ENCODE data around the gene CISD3.

Gene CISD3

DNA sequence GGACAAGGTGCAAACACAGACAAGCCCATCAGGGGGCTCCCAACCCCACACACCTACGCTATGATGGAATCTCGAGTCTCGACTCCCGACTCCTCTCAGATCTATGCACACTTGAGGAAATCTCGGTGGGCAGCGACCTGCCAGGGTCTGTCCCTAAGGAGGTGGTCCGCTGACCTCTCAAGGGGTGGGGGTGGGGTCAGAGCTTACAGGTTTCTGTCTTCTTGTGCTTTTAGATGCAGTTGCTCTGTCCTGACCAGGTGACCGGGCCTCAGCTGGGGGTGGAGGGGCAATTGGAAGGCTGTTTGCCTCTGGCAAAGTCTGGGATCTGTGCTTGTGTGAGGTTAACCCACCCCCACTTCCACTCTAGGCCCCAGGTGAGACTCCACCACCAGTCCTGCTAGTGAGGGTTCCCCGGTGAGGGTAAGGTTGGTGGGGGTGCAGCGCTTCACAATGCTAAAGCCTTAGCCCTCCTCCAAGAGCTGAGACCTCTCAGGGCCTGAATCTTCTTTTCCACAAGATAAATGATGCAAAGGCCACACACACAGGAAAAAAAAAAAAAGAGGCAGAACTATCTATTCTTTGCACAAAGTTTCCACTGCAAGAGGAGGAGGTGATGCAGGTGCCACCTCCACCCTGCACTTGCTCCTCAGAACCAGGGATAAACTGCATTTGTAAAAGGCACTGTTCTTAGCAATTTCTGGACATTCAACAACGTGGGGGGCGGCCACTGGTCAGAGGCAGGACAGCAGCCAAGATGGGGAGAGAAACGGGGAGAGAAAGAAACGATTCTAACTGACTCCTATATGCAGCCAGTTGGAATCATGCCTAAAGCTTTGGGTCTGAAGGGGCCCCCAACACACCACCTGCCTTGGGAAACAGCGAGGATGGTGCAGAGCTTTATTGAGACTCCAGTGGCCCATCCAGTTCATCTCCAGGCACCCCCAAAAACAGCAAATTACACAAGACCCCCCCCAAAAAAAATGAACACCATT, 4.1 kb downstream of the CISD3 start:
- Histone ChIP-seq H3K27me3 (ENCODE audit: insufficient read depth, low read depth, severe bottlenecking) (no peaks in the 10 kb centered on the region), H3K27ac (no peak overlapping the region), H3K4me3 (ENCODE audit: low read depth, low read length) (no peak overlapping the region), H3K36me3 (peaks cover 62% of the 10 kb centered on the region), H3K9me3 (ENCODE audit: severe bottlenecking) (no peaks in the 10 kb centered on the region)
- peak; percentile 54 for DNase-seq
- TF ChIP-seq, protein P1, sequence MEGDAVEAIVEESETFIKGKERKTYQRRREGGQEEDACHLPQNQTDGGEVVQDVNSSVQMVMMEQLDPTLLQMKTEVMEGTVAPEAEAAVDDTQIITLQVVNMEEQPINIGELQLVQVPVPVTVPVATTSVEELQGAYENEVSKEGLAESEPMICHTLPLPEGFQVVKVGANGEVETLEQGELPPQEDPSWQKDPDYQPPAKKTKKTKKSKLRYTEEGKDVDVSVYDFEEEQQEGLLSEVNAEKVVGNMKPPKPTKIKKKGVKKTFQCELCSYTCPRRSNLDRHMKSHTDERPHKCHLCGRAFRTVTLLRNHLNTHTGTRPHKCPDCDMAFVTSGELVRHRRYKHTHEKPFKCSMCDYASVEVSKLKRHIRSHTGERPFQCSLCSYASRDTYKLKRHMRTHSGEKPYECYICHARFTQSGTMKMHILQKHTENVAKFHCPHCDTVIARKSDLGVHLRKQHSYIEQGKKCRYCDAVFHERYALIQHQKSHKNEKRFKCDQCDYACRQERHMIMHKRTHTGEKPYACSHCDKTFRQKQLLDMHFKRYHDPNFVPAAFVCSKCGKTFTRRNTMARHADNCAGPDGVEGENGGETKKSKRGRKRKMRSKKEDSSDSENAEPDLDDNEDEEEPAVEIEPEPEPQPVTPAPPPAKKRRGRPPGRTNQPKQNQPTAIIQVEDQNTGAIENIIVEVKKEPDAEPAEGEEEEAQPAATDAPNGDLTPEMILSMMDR (IDR thresholded peaks at IDR 0.05; ENCODE audit: low read depth, low read length), result peak; percentile 66

DNA sequence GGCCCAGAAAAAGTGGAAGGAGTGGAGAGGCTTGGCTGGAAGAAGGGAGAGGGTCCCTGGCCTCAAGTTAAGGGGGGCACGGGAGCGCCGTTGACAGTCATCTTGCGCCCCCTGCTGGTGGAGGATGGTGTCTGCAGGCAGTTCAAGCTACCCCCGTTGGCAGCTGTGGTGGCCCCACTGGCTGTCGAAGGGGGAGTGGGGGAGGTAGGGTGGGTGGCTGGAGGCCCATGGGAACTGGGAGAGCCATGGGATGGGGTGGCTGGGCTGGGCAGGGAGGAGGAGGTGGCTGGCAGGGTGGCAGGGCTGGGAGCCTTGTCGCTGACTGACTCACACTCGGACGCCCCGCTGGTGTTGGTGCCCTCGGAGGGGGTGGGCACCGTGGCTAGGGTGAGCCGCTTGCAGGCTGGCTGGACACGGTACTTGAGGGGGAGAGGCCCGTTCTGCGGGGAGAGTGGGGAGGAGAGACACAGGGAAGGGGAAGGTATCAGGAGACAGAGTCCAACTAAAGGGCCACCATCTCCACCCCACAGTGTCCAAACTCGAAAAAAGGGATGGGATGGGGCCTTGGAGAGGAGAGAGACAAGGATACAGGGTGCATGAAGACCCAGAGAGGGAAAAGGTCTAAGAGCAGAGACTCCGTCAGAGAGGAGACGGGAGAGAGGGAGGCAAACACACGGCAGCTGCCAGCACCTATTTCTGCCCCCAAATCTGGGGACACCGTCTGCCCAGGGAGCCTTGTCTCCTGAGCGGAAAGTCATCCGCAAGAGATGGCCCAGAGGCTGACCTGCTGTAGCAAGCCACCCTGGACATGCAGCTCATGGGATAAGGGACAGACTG, 5.2 kb downstream of the CISD3 start:
- Histone ChIP-seq H3K9me3 (ENCODE audit: severe bottlenecking) (no peaks in the 10 kb centered on the region), H3K27ac (no peak overlapping the region), H3K27me3 (ENCODE audit: insufficient read depth, low read depth, severe bottlenecking) (no peaks in the 10 kb centered on the region), H3K4me3 (ENCODE audit: low read depth, low read length) (no peak overlapping the region), H3K36me3 (peaks cover 70% of the 10 kb centered on the region)
- DNase-seq, result peak; percentile 71
- TF ChIP-seq, protein P1 (IDR thresholded peaks at IDR 0.05; ENCODE audit: low read depth, low read length), result peak; percentile 94

DNA sequence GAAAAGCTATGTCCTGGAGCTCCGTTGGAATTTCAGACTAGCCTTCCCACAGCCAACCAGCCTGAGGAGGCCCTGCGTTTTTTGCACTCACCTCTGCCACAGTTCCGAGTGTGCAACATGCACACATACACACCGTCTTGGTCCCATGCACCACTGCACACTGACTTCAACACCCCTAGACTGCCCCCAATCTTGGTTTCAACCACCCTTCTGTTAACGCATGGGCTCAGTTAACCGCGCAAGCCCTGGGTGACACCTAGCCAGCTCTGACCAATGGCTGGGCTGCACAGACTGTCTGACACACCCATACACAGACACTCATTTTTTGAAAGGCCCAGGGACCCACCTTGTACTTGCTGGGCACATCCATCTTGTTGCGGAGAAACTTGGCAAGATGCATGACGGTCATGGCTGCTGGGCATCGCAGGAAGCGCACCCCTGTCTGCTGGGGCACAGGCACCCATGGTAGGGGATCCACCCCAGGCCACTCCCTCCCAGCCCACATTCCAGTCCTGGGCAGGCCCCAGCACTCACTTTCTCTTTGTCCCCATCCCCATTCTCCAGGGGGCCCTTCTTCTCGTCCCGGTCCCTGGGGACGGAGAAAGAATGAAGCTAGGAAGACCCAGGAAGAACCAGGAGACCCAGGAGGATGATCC, 8.0 kb downstream of the CISD3 start:
- DNase-seq, result no peak
- peaks cover 63% of the 10 kb centered on the region for H3K36me3 ChIP-seq

DNA sequence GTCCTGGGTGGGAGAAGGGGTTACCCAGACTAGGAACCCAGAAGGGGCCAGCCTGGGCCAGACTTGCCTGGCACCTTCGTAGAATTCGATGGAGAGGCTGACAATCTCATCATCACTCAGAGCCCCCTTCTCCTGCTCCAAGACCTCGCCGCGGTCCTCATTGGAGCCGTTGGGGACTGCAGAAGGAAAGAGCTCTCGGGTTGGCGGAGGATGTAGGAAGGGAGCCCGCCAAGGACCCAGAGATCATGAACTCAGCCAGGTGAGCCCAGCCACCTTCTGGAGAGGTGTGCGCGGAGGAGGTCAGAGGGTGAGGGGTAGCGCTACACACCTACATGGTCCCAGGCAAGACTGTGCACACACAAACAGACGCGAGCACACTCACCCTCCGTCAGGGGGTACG, 8.5 kb downstream of the CISD3 start:
- Histone ChIP-seq H3K27me3 (ENCODE audit: insufficient read depth, low read depth, severe bottlenecking) (no peaks in the 10 kb centered on the region), H3K9me3 (ENCODE audit: severe bottlenecking) (no peaks in the 10 kb centered on the region), H3K27ac (no peak overlapping the region), H3K36me3 (peaks cover 61% of the 10 kb centered on the region), H3K4me3 (ENCODE audit: low read depth, low read length) (no peak overlapping the region)
- TF ChIP-seq, protein P1 (IDR thresholded peaks at IDR 0.05; ENCODE audit: low read depth, low read length), result no peak
- no peak for DNase-seq

More for the DNA sequence above, 8.0 kb downstream of the CISD3 start:
- Histone ChIP-seq H3K4me3 (ENCODE audit: low read depth, low read length) (no peak overlapping the region), H3K9me3 (ENCODE audit: severe bottlenecking) (no peaks in the 10 kb centered on the region), H3K27me3 (ENCODE audit: insufficient read depth, low read depth, severe bottlenecking) (no peaks in the 10 kb centered on the region), H3K27ac (no peak overlapping the region)
- TF ChIP-seq, protein P1 (IDR thresholded peaks at IDR 0.05; ENCODE audit: low read depth, low read length), result no peak

DNA sequence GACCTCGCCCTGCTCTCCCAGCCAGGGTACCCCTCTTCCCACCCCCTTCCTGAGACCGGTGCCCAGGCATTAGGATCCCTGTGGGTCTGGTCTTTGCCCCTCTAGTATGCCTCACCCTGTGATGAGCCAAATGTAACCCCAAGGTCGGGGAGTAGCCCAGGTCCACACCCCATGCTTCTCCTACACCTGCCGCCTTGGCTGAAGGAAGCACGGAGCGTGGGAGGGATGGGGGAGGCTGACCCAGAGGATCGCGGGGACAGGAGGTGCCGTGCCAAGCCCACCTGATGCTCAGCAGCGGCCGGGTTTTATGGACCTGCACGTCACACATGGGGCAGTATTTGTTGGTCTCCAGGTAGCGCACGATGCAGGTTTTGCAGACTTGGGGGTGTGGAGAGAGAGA, 9.2 kb downstream of the CISD3 start:
- Histone ChIP-seq H3K4me3 (ENCODE audit: low read depth, low read length) (no peak overlapping the region), H3K36me3 (peaks cover 59% of the 10 kb centered on the region), H3K27ac (no peak overlapping the region), H3K9me3 (ENCODE audit: severe bottlenecking) (no peaks in the 10 kb centered on the region), H3K27me3 (ENCODE audit: insufficient read depth, low read depth, severe bottlenecking) (no peaks in the 10 kb centered on the region)
- no peak for DNase-seq
- TF ChIP-seq, protein P1 (IDR thresholded peaks at IDR 0.05; ENCODE audit: low read depth, low read length), result no peak

Data from WERI-Rb-1 (cell line).